Neural cell (in vitro differentiated cells): Measurements from ENCODE around the gene NLRP6. TPM values are rescaled to one million over a fixed set of nuclear protein-coding genes. Genes with fewer than 3 reads are reported as not detected.
"Not testable (repeated sequence)": the region's sequence is repeated elsewhere in the genome, so short reads cannot be mapped to it uniquely, and the experiment has no call there.

ENCODE experiments used
- H2AFZ ChIP-seq: fragments of 200-600, 300-800 bp; sonication (generic), shearing (Covaris generic); 2 replicates; pipeline ENCODE4 v1.6.0; 2014; ENCODE audit warnings: low read depth, mild to moderate bottlenecking, antibody characterized with exemption, low read length, moderate library complexity
- H3F3A ChIP-seq: fragments of 200-600 bp; shearing (Covaris generic); 2 replicates; pipeline ENCODE4 v1.6.1; 2016; ENCODE audit warnings: mild to moderate bottlenecking, moderate library complexity, mixed read lengths, antibody characterized with exemption, low read length; ENCODE audit not compliant: insufficient read depth, poor library complexity, severe bottlenecking
- H3K27ac ChIP-seq: fragments of 200-600, 300-800 bp; sonication (generic), shearing (Covaris generic); 2 replicates; pipeline ENCODE4 v1.5.1; 2014; ENCODE audit warnings: mild to moderate bottlenecking, low read length, moderate library complexity
- H3K27me3 ChIP-seq: fragments of 300-800, 200-600 bp; sonication (generic), shearing (Covaris generic); 2 replicates; pipeline ENCODE4 v1.6.0; 2014; ENCODE audit warnings: mild to moderate bottlenecking, low read depth, low read length, moderate library complexity; ENCODE audit not compliant: insufficient read depth
- H3K36me3 ChIP-seq: fragments of 300-800, 200-600 bp; sonication (generic), shearing (Covaris generic); 2 replicates; pipeline ENCODE4 v1.5.1; 2014; ENCODE audit warnings: mild to moderate bottlenecking, antibody characterized with exemption, low read length, moderate library complexity; ENCODE audit not compliant: insufficient read depth
- H3K4me2 ChIP-seq: fragments of 300-800, 200-600 bp; sonication (generic), shearing (Covaris generic); 2 replicates; pipeline ENCODE4 v1.6.0; 2014; ENCODE audit warnings: mild to moderate bottlenecking, low read length
- H3K4me3 ChIP-seq: fragments of 300-800, 200-600 bp; sonication (generic), shearing (Covaris generic); 2 replicates; pipeline ENCODE4 v1.5.1; 2014; ENCODE audit warnings: mild to moderate bottlenecking, low read length, moderate library complexity
- H3K79me2 ChIP-seq: fragments of 200-600 bp; shearing (Covaris generic); replicated peaks from 2 replicates; pipeline ENCODE4 v1.6.0; 2014; ENCODE audit warnings: mild to moderate bottlenecking, low read length, moderate library complexity; ENCODE audit not compliant: insufficient read depth
- H3K9ac ChIP-seq: fragments of 300-800, 200-600 bp; sonication (generic), shearing (Covaris generic); 2 replicates; pipeline ENCODE4 v1.6.1; 2016; ENCODE audit warnings: mild to moderate bottlenecking, low read length, mixed read lengths
- H3K9me2 ChIP-seq: fragments of 200-600 bp; shearing (Covaris generic); 2 replicates; pipeline ENCODE4 v1.6.1; 2016; ENCODE audit warnings: mild to moderate bottlenecking, low read length, mixed read lengths; ENCODE audit not compliant: insufficient read depth
- H3K9me3 ChIP-seq: fragments of 200-600, 300-800 bp; sonication (generic), shearing (Covaris generic); 2 replicates; pipeline ENCODE4 v1.6.1; 2016; ENCODE audit warnings: mild to moderate bottlenecking, mixed run types, low read length, moderate library complexity, mixed read lengths
- H4K20me1 ChIP-seq: fragments of 200-600 bp; shearing (Covaris generic); 2 replicates; pipeline ENCODE4 v1.6.1; 2016; ENCODE audit warnings: mild to moderate bottlenecking, mixed run types; ENCODE audit not compliant: insufficient read depth
- CTCF ChIP-seq: fragments of 450-650 bp; IDR thresholded peaks from 2 replicates; pipeline ENCODE4 v1.5.1; 2014; ENCODE audit warnings: antibody characterized with exemption, mild to moderate bottlenecking, moderate library complexity; ENCODE audit not compliant: poor library complexity, severe bottlenecking
- EP300 ChIP-seq: fragments of 450-650 bp; conservative IDR thresholded peaks from 2 replicates; pipeline ENCODE4 v1.6.1; 2014; ENCODE audit warnings: antibody characterized with exemption, mild to moderate bottlenecking, moderate library complexity; ENCODE audit not compliant: poor library complexity, severe bottlenecking
- EZH2 ChIP-seq: fragments of 200-600, 300-800 bp; shearing (Covaris generic), sonication (generic); IDR thresholded peaks from 2 replicates; pipeline ENCODE4 v1.6.1; 2014; ENCODE audit warnings: antibody characterized with exemption, low read length, borderline replicate concordance, mild to moderate bottlenecking; ENCODE audit not compliant: insufficient read depth, poor library complexity, severe bottlenecking
- MXI1 ChIP-seq: fragments of 450-650 bp; conservative IDR thresholded peaks from 2 replicates; pipeline ENCODE4 v1.6.1; 2014; ENCODE audit warnings: antibody characterized with exemption, mild to moderate bottlenecking; ENCODE audit not compliant: poor library complexity, severe bottlenecking
- POLR2AphosphoS5 ChIP-seq: IDR thresholded peaks from 2 replicates; pipeline ENCODE4 v1.6.1; 2012
- RAD21 ChIP-seq: fragments of 450-650 bp; conservative IDR thresholded peaks from 2 replicates; pipeline ENCODE4 v1.6.1; 2014; ENCODE audit warnings: antibody characterized with exemption, mild to moderate bottlenecking, moderate library complexity
- REST ChIP-seq: IDR thresholded peaks from 2 replicates; pipeline ENCODE4 v1.6.1; 2012; ENCODE audit warnings: borderline replicate concordance
- SMC3 ChIP-seq: fragments of 450-650 bp; conservative IDR thresholded peaks from 2 replicates; pipeline ENCODE4 v1.6.1; 2014; ENCODE audit warnings: antibody characterized with exemption, mild to moderate bottlenecking, moderate library complexity; ENCODE audit not compliant: poor library complexity
- TAF1 ChIP-seq: IDR thresholded peaks from 2 replicates; pipeline ENCODE4 v1.6.1; 2012; ENCODE audit warnings: low read depth
- polyA plus RNA-seq: library from polyadenylated mRNA; depleted of rRNA; stranded (reverse); fragments of >200 nt; gene quantifications from 2 replicates; pipeline ENCODE4 v1.2.3, GENCODE V29; 2014

Gene NLRP6
- polyA plus RNA-seq, 1 donor from 2014 or later, result not detected

DNA sequence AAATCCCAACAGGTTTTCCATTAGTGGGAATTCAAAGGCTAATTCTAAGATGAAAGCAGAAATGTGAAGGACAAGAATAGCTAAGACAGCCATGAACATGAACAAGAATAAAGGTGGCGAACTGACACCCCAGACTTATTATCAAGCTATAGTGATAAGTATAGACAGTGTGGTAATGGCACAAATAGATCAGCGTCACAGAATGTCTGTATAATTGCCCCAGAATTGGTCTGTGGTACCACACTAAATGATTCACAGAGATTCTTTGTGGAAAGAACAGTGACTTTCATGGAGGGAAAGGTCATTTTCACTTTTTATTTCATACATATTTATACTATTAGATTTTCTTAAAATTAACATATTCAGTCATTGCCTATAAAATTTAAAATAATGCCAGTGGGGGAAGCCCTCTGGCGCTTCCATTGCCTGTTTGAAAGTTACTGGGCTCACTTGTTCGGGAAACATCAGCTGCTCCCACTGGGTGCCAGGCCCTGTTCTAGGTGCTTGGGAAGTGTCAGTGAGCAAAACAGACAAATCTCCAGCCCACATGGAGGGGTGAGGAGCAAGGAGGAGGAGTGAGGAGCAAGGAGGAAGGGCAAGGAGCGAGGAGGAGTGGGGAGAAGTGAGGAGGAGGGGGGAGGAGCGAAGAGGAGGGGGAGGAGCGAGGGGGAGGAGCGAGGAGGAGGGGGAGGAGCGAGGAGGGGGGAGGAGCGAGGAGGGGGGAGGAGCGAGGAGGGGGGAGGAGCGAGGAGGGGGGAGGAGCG lies 11.3 kb upstream of the NLRP6 start:
- no peaks in the 10 kb centered on the region for H3K9me3 ChIP-seq
- H3K9me2 ChIP-seq, result no peaks in the 10 kb centered on the region
- H2AFZ ChIP-seq, result no peak overlapping the region
- H3K36me3 ChIP-seq, result no peaks in the 10 kb centered on the region
- no peaks in the 10 kb centered on the region for H4K20me1 ChIP-seq
- H3K27ac ChIP-seq, result no peak overlapping the region
- no peak overlapping the region for H3K9ac ChIP-seq
- H3K4me3 ChIP-seq, result no peak overlapping the region
- H3K4me2 ChIP-seq, result no peak overlapping the region
- H3K79me2 ChIP-seq, result no peaks in the 10 kb centered on the region
- TF ChIP-seq RAD21, result no peak
- no peak for TF ChIP-seq REST
- TF ChIP-seq CTCF, result no peak
- TF ChIP-seq TAF1, result no peak
- TF ChIP-seq MXI1, result no peak
- TF ChIP-seq SMC3, result no peak
- TF ChIP-seq EZH2, result no peak
- TF ChIP-seq POLR2AphosphoS5, result no peak
- TF ChIP-seq EP300, result no peak
- no peaks in the 10 kb centered on the region for H3K27me3 ChIP-seq
- H3F3A ChIP-seq, result no peaks in the 10 kb centered on the region

DNA sequence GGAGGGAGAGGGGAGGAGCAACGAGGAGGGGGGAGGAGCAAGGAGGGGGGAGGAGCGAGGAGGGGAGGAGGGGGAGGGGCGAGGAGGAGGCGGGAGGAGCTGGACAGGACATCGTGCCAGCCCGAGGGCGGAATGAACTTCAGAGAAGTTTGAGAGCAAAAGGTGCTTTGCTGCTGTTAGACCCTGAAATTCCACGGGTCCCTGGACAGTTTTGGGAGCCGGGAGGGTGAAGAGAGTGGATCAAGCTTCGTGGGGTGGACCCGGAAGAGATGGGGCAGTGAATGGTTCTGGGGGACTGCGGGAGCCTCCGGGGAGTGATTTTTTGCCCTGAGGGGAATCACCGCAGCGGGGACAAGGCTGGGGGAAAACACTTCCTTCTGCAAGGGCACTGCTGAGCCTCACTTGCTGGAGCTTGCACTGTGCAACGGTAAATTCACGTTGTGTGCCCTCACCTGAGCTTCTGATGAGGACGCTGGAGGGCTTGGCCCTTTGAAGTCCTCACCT lies 10.7 kb upstream of the NLRP6 start:
- Histone ChIP-seq H3K36me3 (no peaks in the 10 kb centered on the region), H3K4me2 (no peak overlapping the region), H3F3A (no peaks in the 10 kb centered on the region), H3K9me2 (no peaks in the 10 kb centered on the region), H4K20me1 (no peaks in the 10 kb centered on the region), H3K79me2 (no peaks in the 10 kb centered on the region), H3K9me3 (no peaks in the 10 kb centered on the region), H3K27ac (no peak overlapping the region), H3K27me3 (no peaks in the 10 kb centered on the region), H3K9ac (no peak overlapping the region), H2AFZ (no peak overlapping the region), H3K4me3 (no peak overlapping the region)
- TF ChIP-seq CTCF (no peak), RAD21 (no peak), SMC3 (no peak), POLR2AphosphoS5 (no peak), TAF1 (no peak), MXI1 (no peak), REST (no peak), EZH2 (no peak), EP300 (no peak)

DNA sequence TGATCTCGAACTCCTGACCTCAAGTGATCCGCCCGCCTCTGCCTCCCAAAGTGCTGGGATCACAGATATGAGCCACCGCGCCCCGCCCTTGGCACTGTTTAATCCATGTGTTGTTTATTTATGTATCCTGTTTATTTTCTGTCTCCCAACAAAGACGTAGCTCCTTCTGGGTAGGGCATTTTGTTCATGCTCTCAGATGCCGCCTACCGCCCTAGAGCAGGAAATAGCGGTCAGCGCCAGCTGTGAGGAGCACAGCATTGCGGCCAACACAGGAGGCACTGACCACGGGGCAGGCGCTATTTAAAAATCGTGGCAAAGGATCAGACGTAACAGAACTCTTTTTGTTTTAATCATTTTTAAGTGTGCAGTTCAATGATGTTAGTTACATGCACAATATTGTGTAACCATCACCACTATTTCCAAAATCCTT lies 9.5 kb upstream of the NLRP6 start:
- H3K4me2 ChIP-seq, H3K4me3 ChIP-seq, H3K9ac ChIP-seq, H3K27ac ChIP-seq, H3K9me2 ChIP-seq, H2AFZ ChIP-seq, H3K79me2 ChIP-seq, H3F3A ChIP-seq, H3K36me3 ChIP-seq, H3K9me3 ChIP-seq, H4K20me1 ChIP-seq, H3K27me3 ChIP-seq: not testable (repeated sequence)
